Hepatocyte (in vitro differentiated cells): ENCODE results near the gene TAS1R2. TPM values are rescaled to one million over a fixed set of nuclear protein-coding genes. Genes with fewer than 3 reads are reported as not detected.

ENCODE experiments used
- DNase-seq: peaks from one replicate; pipeline ENCODE4 v3.0.0-alpha.2; 2016; ENCODE audit warnings: low spot score
- H2AFZ ChIP-seq: fragments of 200-600 bp; sonication (generic); 2 replicates; pipeline ENCODE4 v1.6.0; 2016; ENCODE audit warnings: antibody characterized with exemption, mild to moderate bottlenecking
- H3K27ac ChIP-seq: fragments of 200-600 bp; sonication (generic); 2 replicates; pipeline ENCODE4 v1.5.1; 2016; ENCODE audit warnings: mild to moderate bottlenecking
- H3K27me3 ChIP-seq: fragments of 200-600 bp; sonication (generic); 2 replicates; pipeline ENCODE4 v1.6.1; 2016
- H3K36me3 ChIP-seq: fragments of 200-600 bp; sonication (generic); replicated peaks from 2 replicates; pipeline ENCODE4 v1.5.1; 2016; ENCODE audit warnings: low read depth; ENCODE audit not compliant: insufficient read depth
- H3K4me1 ChIP-seq: fragments of 200-600 bp; sonication (generic); 2 replicates; pipeline ENCODE4 v1.5.1; 2016; ENCODE audit warnings: mild to moderate bottlenecking, moderate library complexity; ENCODE audit not compliant: insufficient read depth
- H3K4me2 ChIP-seq: fragments of 200-600 bp; sonication (generic); 2 replicates; pipeline ENCODE4 v1.6.0; 2016
- H3K4me3 ChIP-seq: fragments of 200-600 bp; sonication (generic); 2 replicates; pipeline ENCODE4 v1.5.1; 2016; ENCODE audit warnings: mild to moderate bottlenecking
- H3K79me2 ChIP-seq: fragments of 200-600 bp; sonication (generic); 2 replicates; pipeline ENCODE4 v1.6.0; 2017; ENCODE audit warnings: mild to moderate bottlenecking
- H3K9me2 ChIP-seq: fragments of 200-600 bp; sonication (generic); replicated peaks from 2 replicates; pipeline ENCODE4 v1.6.0; 2017; ENCODE audit warnings: mild to moderate bottlenecking; ENCODE audit not compliant: insufficient read depth
- H3K9me3 ChIP-seq: fragments of 200-600 bp; sonication (generic); 2 replicates; pipeline ENCODE4 v1.5.1; 2016; ENCODE audit warnings: low read depth, mild to moderate bottlenecking
- H4K20me1 ChIP-seq: fragments of 200-600 bp; sonication (generic); 2 replicates; pipeline ENCODE4 v1.6.0; 2016; ENCODE audit warnings: mild to moderate bottlenecking; ENCODE audit not compliant: insufficient read depth, poor library complexity, severe bottlenecking
- EZH2 ChIP-seq: fragments of 200-600 bp; sonication (generic); IDR thresholded peaks from 2 replicates; pipeline ENCODE4 v1.6.1; 2016; ENCODE audit warnings: antibody characterized with exemption, mild to moderate bottlenecking, borderline replicate concordance
- EZH2phosphoT487 ChIP-seq: fragments of 200-600 bp; sonication (generic); IDR thresholded peaks from one replicate; pipeline ENCODE4 v1.6.1; 2018; ENCODE audit warnings: antibody characterized with exemption, mild to moderate bottlenecking, low read depth, moderate library complexity; ENCODE audit not compliant: unreplicated experiment, severe bottlenecking
- WGBS: methylation state at CpG from one replicate; pipeline ENCODE4 v1.1.6; 2016; ENCODE audit warnings: low lambda C conversion rate; ENCODE audit errors: missing lambda C conversion rate; 5-methylcytosine and 5-hydroxymethylcytosine counted together
- polyA plus RNA-seq: library from polyadenylated mRNA; unstranded; fragments of >200 nt; fragmentation: Nextera tagmentation; extraction: Ambion mirVana; gene quantifications from 2 replicates; pipeline ENCODE4 v1.2.1, GENCODE V29; 2016
- total RNA-seq: library from RNA; depleted of rRNA; stranded (reverse); fragments of >200 nt; gene quantifications from 2 replicates; pipeline ENCODE4 v1.2.3, GENCODE V29; 2014
- TF ChIP-seq, protein P1 (sequence below): fragments of 200-600 bp; sonication (generic); IDR thresholded peaks from 2 replicates; pipeline ENCODE4 v1.5.1; 2016; ENCODE audit warnings: antibody characterized with exemption, mild to moderate bottlenecking; ENCODE audit not compliant: poor library complexity

TAS1R2 gene
- total and polyA plus RNA-seq, 2 experiments from 2014 or later, result not detected

DNA sequence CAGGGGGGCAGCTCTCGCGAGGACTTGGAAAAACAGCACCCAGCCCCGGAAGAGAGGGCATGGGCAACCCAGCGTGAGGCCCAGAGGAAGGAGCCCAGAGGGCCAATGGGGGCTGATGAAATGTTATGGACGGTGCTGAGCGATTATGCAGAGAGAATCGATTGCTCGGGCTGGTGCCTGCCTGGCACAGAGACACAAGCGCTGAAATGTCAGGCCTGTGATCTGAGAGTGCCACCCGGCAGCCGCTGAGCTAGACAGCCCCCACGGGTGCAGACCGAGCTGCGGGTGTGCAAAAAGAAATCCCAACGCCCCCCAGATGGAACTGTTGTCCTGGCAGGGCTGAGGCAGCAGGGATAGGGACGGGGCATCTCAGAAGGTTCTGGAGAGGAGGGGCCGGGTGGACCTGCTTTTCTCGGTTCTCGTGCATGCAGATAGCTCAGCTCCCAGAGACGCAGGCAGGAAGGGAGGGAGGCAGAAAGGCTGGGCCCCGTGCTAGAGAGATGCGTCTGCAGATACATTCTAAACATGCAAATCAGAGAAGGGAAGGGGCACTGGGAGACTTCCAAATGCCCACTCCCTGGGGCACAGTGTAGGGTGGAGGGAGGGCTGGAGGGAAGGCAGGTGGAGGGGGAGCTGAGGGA, 41.5 kb downstream of the TAS1R2 start:
- H3K36me3 ChIP-seq, result no peaks in the 10 kb centered on the region
- H2AFZ ChIP-seq, result no peak overlapping the region
- no peak for DNase-seq

DNA sequence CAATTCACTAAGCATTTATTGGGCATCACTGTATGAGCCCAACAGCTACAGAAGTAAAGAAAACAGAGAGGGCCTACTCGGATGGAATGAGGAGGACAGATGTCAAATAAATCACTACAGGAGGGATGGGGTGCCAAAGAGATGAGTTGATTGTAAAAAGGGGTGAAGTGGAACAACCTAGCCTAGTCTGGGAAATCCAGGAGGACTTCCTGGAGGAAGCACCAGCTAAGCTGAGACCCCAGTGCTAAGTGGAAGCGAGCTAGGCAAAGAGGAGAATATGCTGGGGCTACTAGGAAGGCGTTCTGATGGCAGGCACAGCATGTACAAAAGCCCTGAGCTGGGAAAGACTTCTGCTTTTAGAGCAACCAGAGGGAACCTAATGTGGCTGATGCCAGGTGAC, 42.1 kb downstream of the TAS1R2 start:
- Histone ChIP-seq H3K36me3 (no peaks in the 10 kb centered on the region), H3K9me3 (no peaks in the 10 kb centered on the region), H3K27me3 (peaks cover 20% of the 10 kb centered on the region), H2AFZ (no peak overlapping the region), H3K79me2 (no peaks in the 10 kb centered on the region), H3K4me1 (no peaks in the 10 kb centered on the region), H3K4me2 (no peak overlapping the region), H3K9me2 (no peaks in the 10 kb centered on the region), H3K27ac (no peak overlapping the region), H4K20me1 (no peaks in the 10 kb centered on the region), H3K4me3 (no peak overlapping the region)
- 78% methylated on average over 3 of the region's 3 CpGs for WGBS
- TF ChIP-seq, protein P1, sequence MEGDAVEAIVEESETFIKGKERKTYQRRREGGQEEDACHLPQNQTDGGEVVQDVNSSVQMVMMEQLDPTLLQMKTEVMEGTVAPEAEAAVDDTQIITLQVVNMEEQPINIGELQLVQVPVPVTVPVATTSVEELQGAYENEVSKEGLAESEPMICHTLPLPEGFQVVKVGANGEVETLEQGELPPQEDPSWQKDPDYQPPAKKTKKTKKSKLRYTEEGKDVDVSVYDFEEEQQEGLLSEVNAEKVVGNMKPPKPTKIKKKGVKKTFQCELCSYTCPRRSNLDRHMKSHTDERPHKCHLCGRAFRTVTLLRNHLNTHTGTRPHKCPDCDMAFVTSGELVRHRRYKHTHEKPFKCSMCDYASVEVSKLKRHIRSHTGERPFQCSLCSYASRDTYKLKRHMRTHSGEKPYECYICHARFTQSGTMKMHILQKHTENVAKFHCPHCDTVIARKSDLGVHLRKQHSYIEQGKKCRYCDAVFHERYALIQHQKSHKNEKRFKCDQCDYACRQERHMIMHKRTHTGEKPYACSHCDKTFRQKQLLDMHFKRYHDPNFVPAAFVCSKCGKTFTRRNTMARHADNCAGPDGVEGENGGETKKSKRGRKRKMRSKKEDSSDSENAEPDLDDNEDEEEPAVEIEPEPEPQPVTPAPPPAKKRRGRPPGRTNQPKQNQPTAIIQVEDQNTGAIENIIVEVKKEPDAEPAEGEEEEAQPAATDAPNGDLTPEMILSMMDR, result no peak
- TF ChIP-seq EZH2 (no peak), EZH2phosphoT487 (no peak)
- DNase-seq, result no peak

More for the DNA sequence above, 41.5 kb downstream of the TAS1R2 start:
- Histone ChIP-seq H3K4me1 (no peaks in the 10 kb centered on the region), H3K27ac (no peak overlapping the region), H3K4me3 (no peak overlapping the region), H3K27me3 (peaks cover 20% of the 10 kb centered on the region), H3K4me2 (no peak overlapping the region), H3K9me3 (no peaks in the 10 kb centered on the region), H3K79me2 (no peaks in the 10 kb centered on the region), H3K9me2 (no peaks in the 10 kb centered on the region), H4K20me1 (no peaks in the 10 kb centered on the region)
- TF ChIP-seq, protein P1, result no peak
- no peak for TF ChIP-seq EZH2phosphoT487
- no peak for TF ChIP-seq EZH2
- WGBS, result 64% methylated on average over 17 of the region's 22 CpGs

DNA sequence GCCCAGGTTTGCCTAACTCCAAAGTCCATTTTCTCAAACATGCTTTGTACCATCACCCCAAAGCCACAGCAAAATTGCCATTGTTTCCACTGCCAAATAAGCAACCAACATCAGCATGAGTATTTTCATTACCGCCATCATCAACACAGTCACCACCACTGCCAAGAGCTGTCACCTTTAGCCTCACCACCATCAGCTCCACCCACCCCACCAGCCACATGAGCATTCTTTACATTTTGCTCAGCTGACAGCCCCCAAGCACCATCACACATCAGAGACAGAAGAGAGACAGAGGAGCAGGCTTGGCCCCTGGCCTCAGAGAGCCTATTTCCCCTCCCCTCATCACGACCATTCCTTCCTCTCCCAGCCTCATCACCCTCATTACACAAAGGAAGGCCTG, 42.7 kb downstream of the TAS1R2 start:
- no peaks in the 10 kb centered on the region for H3K4me1 ChIP-seq
- 87% methylated on average over 2 of the region's 2 CpGs for WGBS
- no peaks in the 10 kb centered on the region for H3K9me3 ChIP-seq
- no peak for DNase-seq
- no peak overlapping the region for H3K27ac ChIP-seq
- no peaks in the 10 kb centered on the region for H3K9me2 ChIP-seq
- no peaks in the 10 kb centered on the region for H4K20me1 ChIP-seq
- no peaks in the 10 kb centered on the region for H3K79me2 ChIP-seq
- no peaks in the 10 kb centered on the region for H3K36me3 ChIP-seq
- no peak overlapping the region for H3K4me3 ChIP-seq
- TF ChIP-seq EZH2, result no peak
- TF ChIP-seq, protein P1, result no peak
- no peak for TF ChIP-seq EZH2phosphoT487
- H3K4me2 ChIP-seq, result no peak overlapping the region
- no peak overlapping the region for H2AFZ ChIP-seq
- peaks cover 20% of the 10 kb centered on the region for H3K27me3 ChIP-seq
